LNCaP clone FGC (cell line): ENCODE measurements around the gene KRTAP12-3.

Experiments used
- DNase-seq: peaks from one replicate; pipeline ENCODE4 v3.0.0-alpha.2; 2011; ENCODE audit warnings: low read depth
- H3K4me3 ChIP-seq: 2 replicates; pipeline ENCODE4 v1.5.1; 2011; ENCODE audit warnings: mild to moderate bottlenecking, low read depth, low read length, control low read depth
- TF ChIP-seq, protein P1 (sequence below): IDR thresholded peaks from 2 replicates; pipeline ENCODE4 v1.5.1; 2012; ENCODE audit warnings: mild to moderate bottlenecking; ENCODE audit not compliant: control insufficient read depth, insufficient read depth; ENCODE audit errors: extremely low read depth

Gene KRTAP12-3

DNA sequence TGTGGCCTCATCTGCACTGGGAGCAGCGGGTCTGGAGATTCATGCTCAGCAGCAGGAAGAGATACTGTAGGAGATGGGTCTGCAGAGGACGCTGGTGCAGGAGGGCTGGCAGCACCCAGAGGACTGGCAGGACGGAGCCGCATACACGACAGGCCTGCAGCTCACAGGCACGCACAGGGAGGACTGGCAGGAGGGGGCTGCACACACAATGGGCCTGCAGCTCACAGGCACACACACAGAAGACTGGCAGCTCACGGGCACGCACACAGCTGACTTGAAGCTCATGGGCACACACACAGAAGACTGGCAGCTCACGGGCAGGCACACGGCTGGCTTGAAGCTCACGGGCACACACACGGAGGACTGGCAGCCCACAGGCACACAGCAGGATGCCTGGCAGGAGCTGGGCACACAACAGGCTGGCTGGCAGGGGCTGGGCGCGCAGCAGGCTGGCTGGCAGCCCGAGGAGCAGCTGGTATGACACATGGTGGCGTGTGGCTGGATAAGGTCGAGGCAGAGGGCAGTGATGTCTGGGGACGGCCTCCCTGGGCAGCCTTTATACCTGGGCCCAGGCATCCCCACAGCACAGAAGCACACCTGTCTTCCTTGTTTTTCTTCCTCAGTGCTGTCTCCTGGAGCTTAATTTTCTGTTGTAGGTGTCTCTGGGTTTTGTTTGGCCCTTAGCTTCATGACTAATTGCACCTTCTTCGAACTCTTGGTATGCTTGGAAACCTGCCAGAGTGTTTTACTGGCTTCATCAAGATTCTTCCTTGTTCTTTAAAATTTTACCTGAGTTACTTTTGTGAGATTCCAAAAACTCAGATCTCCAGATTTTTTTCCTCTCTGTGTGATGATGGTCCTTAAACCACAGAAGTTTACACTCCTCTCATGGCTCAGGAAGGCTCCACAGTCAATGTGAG, 8.9 kb downstream of the KRTAP12-3 start, which contains the start of gene KRTAP12-2:
Gene KRTAP12-2, minus strand, starts transcription at position 527 of the 920 bp plus-strand sequence. Its CDS starts 41 bp downstream, at position 486.
- TF ChIP-seq, protein P1, sequence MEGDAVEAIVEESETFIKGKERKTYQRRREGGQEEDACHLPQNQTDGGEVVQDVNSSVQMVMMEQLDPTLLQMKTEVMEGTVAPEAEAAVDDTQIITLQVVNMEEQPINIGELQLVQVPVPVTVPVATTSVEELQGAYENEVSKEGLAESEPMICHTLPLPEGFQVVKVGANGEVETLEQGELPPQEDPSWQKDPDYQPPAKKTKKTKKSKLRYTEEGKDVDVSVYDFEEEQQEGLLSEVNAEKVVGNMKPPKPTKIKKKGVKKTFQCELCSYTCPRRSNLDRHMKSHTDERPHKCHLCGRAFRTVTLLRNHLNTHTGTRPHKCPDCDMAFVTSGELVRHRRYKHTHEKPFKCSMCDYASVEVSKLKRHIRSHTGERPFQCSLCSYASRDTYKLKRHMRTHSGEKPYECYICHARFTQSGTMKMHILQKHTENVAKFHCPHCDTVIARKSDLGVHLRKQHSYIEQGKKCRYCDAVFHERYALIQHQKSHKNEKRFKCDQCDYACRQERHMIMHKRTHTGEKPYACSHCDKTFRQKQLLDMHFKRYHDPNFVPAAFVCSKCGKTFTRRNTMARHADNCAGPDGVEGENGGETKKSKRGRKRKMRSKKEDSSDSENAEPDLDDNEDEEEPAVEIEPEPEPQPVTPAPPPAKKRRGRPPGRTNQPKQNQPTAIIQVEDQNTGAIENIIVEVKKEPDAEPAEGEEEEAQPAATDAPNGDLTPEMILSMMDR, result no peak

GRCh38 chr21:44667612-44668011, 9.9 kb downstream of the KRTAP12-3 start:
- no peak overlapping the region for H3K4me3 ChIP-seq
- TF ChIP-seq, protein P1, result no peak
- DNase-seq, result no peak

More for the DNA sequence above, 8.9 kb downstream of the KRTAP12-3 start, which contains the start of gene KRTAP12-2:
- H3K4me3 ChIP-seq, result no peak within 1 kb of the TSS
- DNase-seq, result peak; percentile 55

- DNase-seq, result no peak
- TF ChIP-seq, protein P1, result no peak
- H3K4me3 ChIP-seq, result no peak overlapping the region
Measured at GRCh38 chr21:44670642-44671432, 13.1 kb downstream of the KRTAP12-3 start.

DNA sequence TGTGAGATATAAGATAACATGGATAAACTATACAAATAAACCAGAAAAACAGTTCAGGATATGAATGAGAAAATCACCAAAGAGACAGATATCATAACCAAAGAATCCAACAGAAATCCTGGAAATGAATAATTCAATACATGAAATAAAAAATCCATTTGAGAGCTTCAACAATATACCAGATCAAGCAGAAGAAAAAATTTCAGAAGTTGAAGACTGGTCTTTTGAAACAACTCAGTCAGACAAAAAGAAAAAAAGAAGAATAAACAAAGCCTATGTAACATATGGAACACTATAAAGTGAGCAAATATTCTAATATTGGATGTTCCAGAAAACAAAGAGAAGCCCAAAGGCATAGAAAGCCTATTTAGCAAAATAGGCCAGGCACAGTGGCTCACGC, 14.2 kb downstream of the KRTAP12-3 start:
- no peak overlapping the region for H3K4me3 ChIP-seq
- TF ChIP-seq, protein P1, result no peak
- DNase-seq, result no peak

DNA sequence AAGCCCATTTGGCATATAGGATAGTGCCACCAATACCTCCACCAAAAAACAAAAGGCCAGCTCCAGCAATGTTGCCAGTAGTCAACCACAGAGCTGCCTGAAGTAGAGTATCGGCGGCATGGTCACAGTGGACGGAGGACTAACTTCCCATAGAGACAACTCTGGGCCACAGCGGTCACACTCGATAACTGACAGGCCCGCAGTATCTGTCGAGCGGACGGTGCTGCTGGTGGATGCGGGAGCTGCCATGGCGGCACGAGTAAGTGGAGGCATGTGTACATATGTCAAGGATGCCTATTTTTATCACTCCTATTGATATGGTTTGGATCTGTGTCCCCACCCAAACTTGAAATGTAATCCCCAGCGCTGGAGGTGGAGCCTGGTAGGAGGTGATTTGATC, 20.1 kb downstream of the KRTAP12-3 start:
- no peak for DNase-seq
- TF ChIP-seq, protein P1, result no peak
- no peak overlapping the region for H3K4me3 ChIP-seq

DNA sequence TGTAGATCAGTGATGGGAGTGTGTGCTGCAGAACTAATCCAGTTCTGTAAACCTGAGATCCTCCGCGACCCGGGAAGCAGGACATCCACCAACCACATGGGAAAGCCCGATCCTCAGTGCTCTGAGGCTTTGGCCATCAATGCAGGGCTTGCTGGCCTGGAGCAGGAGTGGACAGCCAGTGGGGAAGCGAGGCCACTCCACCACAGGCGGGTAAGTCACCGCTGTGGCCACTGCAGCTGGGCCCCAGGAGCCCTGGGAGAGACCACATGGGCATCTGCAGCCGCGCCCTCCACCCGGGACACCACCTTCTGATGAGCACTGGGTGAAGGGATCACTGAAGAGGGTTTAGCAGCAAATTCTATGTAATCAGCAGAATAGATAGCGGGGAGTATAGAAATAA, 23.4 kb downstream of the KRTAP12-3 start:
- no peak for DNase-seq
- TF ChIP-seq, protein P1, result no peak
- no peak overlapping the region for H3K4me3 ChIP-seq
